Ectodermal cell (in vitro differentiated cells): ENCODE measurements around the gene MAST3.
A peak's percentile ranks its signal among the peaks of the same experiment; 100 is the strongest.
"Not testable (repeated sequence)": the region's sequence is repeated elsewhere in the genome, so short reads cannot be mapped to it uniquely, and the experiment has no call there.

ENCODE experiments used
- H3K27ac ChIP-seq: 2 replicates; pipeline ENCODE4 v1.7.0; 2013; ENCODE audit warnings: mild to moderate bottlenecking, low read depth, low read length; ENCODE audit not compliant: insufficient read depth, poor library complexity, severe bottlenecking
- H3K27me3 ChIP-seq: 2 replicates; pipeline ENCODE4 v1.7.0; 2013; ENCODE audit warnings: mild to moderate bottlenecking, low read length; ENCODE audit not compliant: insufficient read depth, control insufficient read depth, poor library complexity, severe bottlenecking
- H3K36me3 ChIP-seq: one replicate; pipeline ENCODE4 v1.7.0; 2013; ENCODE audit warnings: low read length; ENCODE audit not compliant: control insufficient read depth, insufficient read depth
- H3K4me1 ChIP-seq: one replicate; pipeline ENCODE4 v1.7.0; 2013; ENCODE audit warnings: low read length; ENCODE audit not compliant: control insufficient read depth, insufficient read depth
- H3K4me3 ChIP-seq: 2 replicates; pipeline ENCODE4 v1.7.0; 2013; ENCODE audit warnings: low read depth, low read length, control low read depth; ENCODE audit not compliant: insufficient read depth
- H3K9me3 ChIP-seq: 2 replicates; pipeline ENCODE4 v1.7.0; 2013; ENCODE audit warnings: mild to moderate bottlenecking, low read length, moderate library complexity; ENCODE audit not compliant: control insufficient read depth
- WGBS, 2 experiments: methylation state at CpG; one replicate each; pipeline ENCODE4 v1.1.7; 2013; ENCODE audit warnings: missing lambda C conversion rate in 2 of 2; 5-methylcytosine and 5-hydroxymethylcytosine counted together

MAST3 gene

DNA sequence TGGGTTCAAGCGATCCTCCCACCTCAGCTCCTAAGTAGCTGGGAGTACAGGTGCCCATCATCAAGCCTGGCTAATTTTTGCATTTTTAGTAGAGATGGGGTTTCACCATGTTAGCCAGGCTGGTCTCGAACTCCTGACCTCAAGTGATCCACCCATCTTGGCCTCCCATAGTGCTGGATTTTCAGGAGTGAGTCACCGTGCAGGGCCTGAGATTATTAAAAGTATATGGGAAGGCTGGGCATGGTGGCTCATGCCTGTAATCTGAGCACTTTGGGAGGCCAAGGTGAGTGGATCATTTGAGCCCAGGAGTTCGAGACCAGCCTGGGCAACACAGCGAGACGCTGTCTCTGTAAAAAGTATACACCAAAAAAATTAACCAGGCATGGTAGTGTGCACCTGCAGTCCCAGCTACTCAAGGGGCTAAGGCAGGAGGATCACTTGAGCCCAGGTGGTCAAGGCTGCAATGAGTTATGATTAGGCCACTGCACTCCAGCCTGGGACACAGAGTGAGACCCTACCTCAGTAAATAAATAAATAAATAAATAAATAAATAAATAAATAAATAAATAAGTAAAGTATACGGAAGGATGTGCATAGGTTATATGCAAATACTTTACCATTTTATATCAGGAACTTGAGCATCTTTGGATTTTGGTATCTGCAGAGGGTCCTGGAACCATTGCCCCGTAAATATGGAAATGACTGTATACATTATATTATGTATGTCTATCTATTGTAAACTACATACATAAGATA is 11.7 kb upstream of the MAST3 start:
- Histone ChIP-seq H3K9me3 (no peaks in the 10 kb centered on the region), H3K36me3 (no peaks in the 10 kb centered on the region), H3K27me3 (no peaks in the 10 kb centered on the region), H3K27ac (no peak overlapping the region), H3K4me3 (no peak overlapping the region), H3K4me1 (no peaks in the 10 kb centered on the region)
- 92 to 93% methylated on average over 6 to 7 of the region's 8 CpGs for WGBS, 2 experiments

DNA sequence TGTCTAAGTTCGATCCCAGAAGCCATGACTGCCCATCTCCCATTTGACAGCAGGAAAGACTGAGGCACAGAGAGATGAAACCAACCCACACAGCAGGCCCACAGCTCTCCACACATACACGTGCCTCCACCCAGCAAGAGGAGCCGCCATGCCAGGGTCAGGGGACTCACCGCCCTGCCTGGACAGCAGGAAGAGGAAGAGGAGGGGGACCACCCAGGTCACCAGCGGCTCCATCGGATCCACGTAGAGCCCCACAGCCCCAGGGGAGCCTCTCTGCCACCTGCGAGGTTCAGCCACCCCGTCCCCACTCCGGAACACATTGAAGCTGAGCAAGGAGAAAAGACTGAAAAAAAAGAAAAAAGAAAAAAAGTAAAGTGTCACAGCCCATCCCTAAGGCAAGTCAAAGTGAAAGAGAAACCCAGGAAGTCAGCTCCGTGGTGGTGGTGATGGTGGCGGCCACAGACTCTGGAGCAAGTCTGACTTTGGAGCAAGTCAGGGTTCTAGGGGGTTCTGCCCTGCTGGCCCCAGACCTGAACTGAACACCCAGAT is 10.9 kb upstream of the MAST3 start, which contains the start of gene IL12RB1:
IL12RB1 (minus strand) TSS at position 345 of the 549 bp plus-strand sequence; CDS start at position 234, 111 bp downstream.
- Histone ChIP-seq H3K4me1 (no peaks in the 10 kb centered on the region), H3K9me3 (no peaks in the 10 kb centered on the region), H3K27me3 (no peaks in the 10 kb centered on the region), H3K36me3 (no peaks in the 10 kb centered on the region), H3K27ac (no peak within 1 kb of the TSS), H3K4me3 (no peak within 1 kb of the TSS)
- 74 to 85% methylated on average over 12 of the region's 12 CpGs for whole genome bisulfite sequencing, 2 experiments

DNA sequence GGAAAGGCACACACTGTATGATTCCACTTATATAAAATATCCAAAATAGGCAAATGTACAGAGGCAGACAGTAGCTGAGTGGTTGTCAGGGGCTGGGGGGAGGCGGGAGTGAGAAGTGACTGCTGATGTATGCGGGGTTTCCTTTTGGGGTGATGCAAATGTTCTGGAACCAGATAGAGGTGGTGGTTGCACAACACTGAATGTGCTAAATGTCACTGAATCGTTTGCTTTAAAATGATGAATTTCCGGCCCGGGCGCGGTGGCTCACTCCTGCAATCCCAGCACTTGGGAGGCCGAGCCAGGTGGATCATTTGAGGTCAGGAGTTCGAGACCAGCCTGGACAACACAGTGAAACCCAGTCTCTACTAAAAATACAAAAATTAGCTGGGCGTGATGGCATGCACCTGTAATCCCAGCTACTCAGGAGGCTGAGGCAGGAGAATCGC is 8.5 kb upstream of the MAST3 start:
- H3K4me1 ChIP-seq, H3K27ac ChIP-seq, H3K36me3 ChIP-seq, H3K4me3 ChIP-seq, H3K27me3 ChIP-seq, H3K9me3 ChIP-seq: not testable (repeated sequence)
- WGBS, 2 experiments = 87 to 94% methylated on average over 11 of the region's 11 CpGs

GRCh38 chr19:18089726-18090125 is 7.9 kb upstream of the MAST3 start:
- Histone ChIP-seq H3K27me3 (no peaks in the 10 kb centered on the region), H3K36me3 (no peaks in the 10 kb centered on the region), H3K4me3 (no peak overlapping the region), H3K9me3 (no peaks in the 10 kb centered on the region), H3K27ac (no peak overlapping the region), H3K4me1 (no peaks in the 10 kb centered on the region)
- WGBS, 2 experiments = 78 to 82% methylated on average over 5 of the region's 5 CpGs

DNA sequence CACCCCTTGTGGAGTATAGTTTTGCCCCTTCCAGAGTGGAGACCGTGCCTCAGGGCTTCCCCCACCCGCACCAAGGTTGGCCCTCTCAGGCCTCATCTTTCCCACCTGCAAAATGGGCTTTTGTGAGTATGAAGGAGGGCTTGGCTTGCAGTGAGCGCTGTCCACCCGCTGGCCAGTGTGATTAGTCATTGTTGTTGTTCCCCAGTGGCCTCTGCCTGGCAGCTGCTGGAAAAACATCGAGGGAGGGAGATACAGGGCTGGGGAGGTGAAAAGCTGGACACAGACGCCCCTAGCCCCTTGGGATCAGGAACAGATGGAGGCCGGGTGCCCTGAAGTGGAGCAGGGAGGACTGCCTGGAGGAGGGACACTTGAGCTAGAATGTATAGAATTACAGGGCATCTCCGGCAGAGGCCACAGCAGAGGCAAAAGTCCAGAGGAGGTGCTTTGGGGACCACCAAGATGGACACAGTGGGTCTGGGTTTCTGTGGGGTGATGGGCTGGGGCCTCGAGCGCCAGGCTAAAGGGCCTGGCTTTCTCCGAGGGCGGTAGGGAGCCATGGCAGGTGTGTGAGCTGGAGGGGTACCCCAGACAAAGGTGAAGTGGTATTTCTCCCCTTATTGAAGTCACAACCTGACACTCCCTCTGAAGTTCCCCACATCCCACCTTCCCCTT is 6.9 kb upstream of the MAST3 start:
- Histone ChIP-seq H3K4me3 (no peak overlapping the region), H3K27me3 (no peaks in the 10 kb centered on the region), H3K4me1 (no peaks in the 10 kb centered on the region), H3K36me3 (no peaks in the 10 kb centered on the region), H3K9me3 (no peaks in the 10 kb centered on the region), H3K27ac (no peak overlapping the region)
- 91% methylated on average over 12 of the region's 12 CpGs for WGBS, 2 experiments

GRCh38 chr19:18091217-18091608 is 6.4 kb upstream of the MAST3 start:
- Histone ChIP-seq H3K27me3 (no peaks in the 10 kb centered on the region), H3K4me1 (no peaks in the 10 kb centered on the region), H3K4me3 (no peak overlapping the region), H3K9me3 (no peaks in the 10 kb centered on the region), H3K27ac (no peak overlapping the region), H3K36me3 (no peaks in the 10 kb centered on the region)
- WGBS, 2 experiments = 78 to 81% methylated on average over 12 of the region's 12 CpGs

- H3K27me3 ChIP-seq = peaks cover 10% of the 10 kb centered on the region
- no peaks in the 10 kb centered on the region for H3K36me3 ChIP-seq
- no peak overlapping the region for H3K27ac ChIP-seq
- WGBS, 2 experiments = 83 to 85% methylated on average over 4 to 5 of the region's 6 CpGs
- H3K9me3 ChIP-seq = no peaks in the 10 kb centered on the region
- no peaks in the 10 kb centered on the region for H3K4me1 ChIP-seq
- no peak overlapping the region for H3K4me3 ChIP-seq
Measured at GRCh38 chr19:18093439-18094161, 4.0 kb upstream of the MAST3 start.

DNA sequence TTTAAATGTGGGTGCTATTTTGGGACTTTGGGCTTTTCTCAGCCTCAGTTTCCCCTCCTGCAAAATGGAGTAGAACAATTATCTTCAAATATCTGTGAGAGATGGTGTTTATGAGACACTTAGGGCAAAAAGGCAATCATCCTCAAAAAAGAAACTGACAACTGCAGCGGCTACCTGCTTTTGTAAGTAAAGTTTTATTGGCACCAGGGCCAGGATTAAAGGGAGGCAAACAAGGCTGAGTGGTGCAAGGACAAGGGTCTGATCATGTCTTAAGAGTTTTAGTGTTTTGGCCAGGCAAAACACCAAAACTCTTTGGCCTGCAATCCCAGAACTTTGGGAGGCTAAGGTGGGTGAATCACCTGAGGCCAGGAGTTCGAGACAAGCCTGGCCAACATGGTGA is 1.3 kb upstream of the MAST3 start:
- no peak overlapping the region for H3K4me3 ChIP-seq
- peaks cover 7% of the 10 kb centered on the region for H3K4me1 ChIP-seq
- peaks cover 24% of the 10 kb centered on the region for H3K27me3 ChIP-seq
- H3K27ac ChIP-seq = no peak overlapping the region
- no peaks in the 10 kb centered on the region for H3K36me3 ChIP-seq
- WGBS, 2 experiments = 92 to 96% methylated on average over 2 of the region's 2 CpGs
- H3K9me3 ChIP-seq = no peaks in the 10 kb centered on the region

DNA sequence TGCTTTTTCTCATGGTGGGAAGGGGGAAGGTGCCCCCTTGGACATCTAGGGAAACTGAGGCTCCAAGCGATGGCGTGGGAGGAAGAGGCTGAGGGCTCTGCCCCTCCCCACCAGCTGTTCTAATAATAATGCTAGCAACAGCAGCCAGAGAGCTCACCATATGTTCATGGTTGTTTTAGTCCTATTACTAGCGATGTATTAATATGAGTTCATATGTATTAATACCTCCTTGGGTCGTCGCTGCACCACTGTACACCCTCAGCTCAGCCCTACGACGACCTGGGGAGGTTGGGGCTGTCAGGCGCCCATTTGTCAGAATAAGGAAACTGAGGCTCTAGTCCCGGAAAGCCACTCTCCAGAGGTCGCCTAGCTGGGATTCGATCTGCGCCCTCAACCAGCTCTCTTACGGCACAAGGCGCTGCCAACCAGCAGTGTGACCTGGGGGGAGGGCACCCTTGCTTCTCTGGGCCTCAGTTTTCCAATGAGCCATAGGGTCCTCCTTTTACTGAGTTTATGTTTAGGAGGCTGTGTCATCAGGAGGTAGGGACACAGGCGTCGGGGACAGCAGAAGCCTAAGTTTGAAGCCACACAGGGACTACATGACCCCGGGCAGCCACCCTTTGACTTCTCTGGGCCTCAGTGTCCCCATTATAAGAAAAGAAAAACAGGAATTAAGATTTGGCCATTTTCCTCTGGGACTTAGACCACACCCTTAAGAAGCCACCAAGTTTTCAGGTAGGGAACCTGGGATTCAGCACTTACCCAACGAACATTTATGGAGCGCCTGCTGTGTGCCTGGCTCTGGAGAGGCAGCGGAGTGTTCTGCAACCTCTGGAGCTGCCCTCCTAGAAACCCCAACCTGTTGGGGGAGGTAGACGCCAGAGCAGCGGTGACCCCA is 664 bp downstream of the MAST3 start:
- Histone ChIP-seq H3K27ac (no peak overlapping the region), H3K4me3 (peak overlapping the region; percentile 25), H3K27me3 (peaks cover 24% of the 10 kb centered on the region), H3K9me3 (no peaks in the 10 kb centered on the region), H3K36me3 (no peaks in the 10 kb centered on the region), H3K4me1 (peaks cover 7% of the 10 kb centered on the region)
- WGBS, 2 experiments = 51 to 53% methylated on average over 22 of the region's 22 CpGs
